Measurements from ENCODE around the gene SELENON. TPM values are rescaled to one million over a fixed set of nuclear protein-coding genes. Genes with fewer than 3 reads are reported as not detected.

The SELENON gene
- total RNA-seq (10 to 100 TPM; 41.4 to 80.9 (median 59.2) TPM), polyA plus RNA-seq (10 to 100 TPM in 1 of 3 donors, 1 to 10 TPM in 2; 9.7 to 25.8 (median 9.7) TPM)
- long read RNA-seq, donor 1, full-length matches to known transcripts: 9 of 61 reads
- long read RNA-seq, donor 1, partial matches to known transcripts: 52 of 61 reads
- long read RNA-seq, donor 1, other reads (novel, unspliced or antisense): 0 of 61 reads
- long read RNA-seq, donor 2, full-length matches to known transcripts: 16 of 16 reads
- long read RNA-seq, donor 2, partial matches to known transcripts: 0 of 16 reads
- long read RNA-seq, donor 2, other reads (novel, unspliced or antisense): 0 of 16 reads

- H3K27me3 ChIP-seq (replicated peaks in 1 of 7): no peaks in the 10 kb centered on the region
- TF ChIP-seq POLR2AphosphoS5 (IDR thresholded peaks at IDR 0.05): peak; percentile 68 to 80 (median 78)
- TF ChIP-seq CTCF (IDR thresholded peaks at IDR 0.05 in 8 of 11, conservative IDR thresholded peaks at IDR 0.05 in 3 of 11): no peak
- TF ChIP-seq POLR2A (IDR thresholded peaks at IDR 0.05): no peak
- DNase-seq: peak; percentile 88
- H3K4me1 ChIP-seq: peaks cover 21 to 92% (median 68%) of the 10 kb centered on the region in 6 donors
- peak within 1 kb of the TSS; percentile 39 to 76 (median 46) for H3K4me3 ChIP-seq
- H3K27ac ChIP-seq: peak within 1 kb of the TSS; percentile 37 to 86 (median 77)
- WGBS, 5 donors: 1 to 3% (median 1%) methylated on average over 15 to 91 of the region's 91 CpGs
- H3K9me3 ChIP-seq: no peaks in the 10 kb centered on the region
- peaks cover 0 to 5% (median 0%) of the 10 kb centered on the region in 6 donors for H3K36me3 ChIP-seq
- intact Hi-C loops (cut with DNase I; ENCODE audit: low total_unique reads): loop anchor here (5.0 to 10.0 kb wide), 3 partner anchors 188 to 298 kb away; no protein-coding TSS in a partner anchor
Observed at GRCh38 chr1:25799935-25800702, at the start of gene SELENON. TSS of gene SELENON (plus strand) at chr1:25800193. CDS start at chr1:25800231, 38 bp downstream.

GRCh38 chr1:25750923-25751605 lies 48.9 kb upstream of the SELENON start:
- H3K27me3 ChIP-seq (replicated peaks in 1 of 7): no peaks in the 10 kb centered on the region
- intact Hi-C loops (cut with DNase I; ENCODE audit: low total_unique reads): no loop called here
- TF ChIP-seq POLR2AphosphoS5 (IDR thresholded peaks at IDR 0.05): no peak
- H3K36me3 ChIP-seq: peaks cover 0 to 52% (median 0%) of the 10 kb centered on the region in 6 donors
- 72 to 82% (median 78%) methylated on average over 6 of the region's 6 CpGs for WGBS, 5 donors
- no peaks in the 10 kb centered on the region for H3K9me3 ChIP-seq
- DNase-seq: no peak
- no peak overlapping the region for H3K27ac ChIP-seq
- H3K4me1 ChIP-seq: peaks cover 0 to 23% (median 4%) of the 10 kb centered on the region in 6 donors
- H3K4me3 ChIP-seq: no peak overlapping the region

- Histone ChIP-seq H3K27ac (no peak overlapping the region), H3K9me3 (no peaks in the 10 kb centered on the region), H3K36me3 (peaks cover 0 to 60% (median 0%) of the 10 kb centered on the region in 6 donors), H3K4me1 (peaks cover 0 to 26% (median 6%) of the 10 kb centered on the region in 6 donors), H3K4me3 (no peak overlapping the region), H3K27me3 (replicated peaks in 1 of 7) (no peaks in the 10 kb centered on the region)
- WGBS, 5 donors: 43 to 71% (median 49%) methylated on average over 11 to 17 of the region's 17 CpGs
- no peak for TF ChIP-seq POLR2A (IDR thresholded peaks at IDR 0.05)
- TF ChIP-seq CTCF (IDR thresholded peaks at IDR 0.05 in 8 of 11, conservative IDR thresholded peaks at IDR 0.05 in 3 of 11): no peak
- no peak for TF ChIP-seq POLR2AphosphoS5 (IDR thresholded peaks at IDR 0.05)
- intact Hi-C loops (cut with DNase I; ENCODE audit: low total_unique reads): no loop called here
- no peak for DNase-seq
Observed at GRCh38 chr1:25754470-25755181, 45.4 kb upstream of the SELENON start.

GRCh38 chr1:25755475-25756125 lies 44.4 kb upstream of the SELENON start:
- Histone ChIP-seq H3K4me1 (peaks cover 0 to 23% (median 7%) of the 10 kb centered on the region in 6 donors), H3K9me3 (no peaks in the 10 kb centered on the region), H3K27ac (no peak overlapping the region), H3K27me3 (replicated peaks in 1 of 7) (no peaks in the 10 kb centered on the region), H3K36me3 (peaks cover 0 to 54% (median 0%) of the 10 kb centered on the region in 6 donors), H3K4me3 (no peak overlapping the region)
- 79 to 89% (median 82%) methylated on average over 7 of the region's 7 CpGs for WGBS, 5 donors
- DNase-seq: no peak
- no peak for TF ChIP-seq POLR2A (IDR thresholded peaks at IDR 0.05)
- intact Hi-C loops (cut with DNase I; ENCODE audit: low total_unique reads): no loop called here
